HG02885 (cell line): Measurements from ENCODE around the gene GRAMD2B.

Source experiments
- ATAC-seq: cut with Tn5 transposase; IDR thresholded peaks from one replicate; pipeline ENCODE4 v1.9.1; 2021; ENCODE audit warnings: mild to moderate bottlenecking; ENCODE audit not compliant: unreplicated experiment, poor library complexity

Gene GRAMD2B

DNA sequence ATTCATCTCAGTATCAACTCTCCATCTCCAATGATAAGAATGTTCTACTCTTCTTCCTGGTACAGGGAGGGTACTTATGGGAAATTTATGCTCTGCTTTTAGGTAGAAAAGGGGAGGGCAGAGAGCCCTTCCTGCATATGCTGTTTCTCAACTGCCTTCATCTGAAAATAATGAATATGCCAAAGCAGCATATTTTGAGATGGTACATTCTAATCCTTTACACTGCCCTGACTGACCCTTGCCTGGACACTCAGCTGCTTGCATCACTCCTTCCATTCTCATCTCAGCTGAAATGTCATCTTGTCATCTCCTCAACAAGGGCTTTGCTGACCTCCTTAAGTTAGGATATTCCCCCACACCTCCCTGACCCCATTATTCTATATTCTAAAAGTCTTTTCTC lies 103.3 kb downstream of the GRAMD2B start:
- ATAC-seq = no peak

DNA sequence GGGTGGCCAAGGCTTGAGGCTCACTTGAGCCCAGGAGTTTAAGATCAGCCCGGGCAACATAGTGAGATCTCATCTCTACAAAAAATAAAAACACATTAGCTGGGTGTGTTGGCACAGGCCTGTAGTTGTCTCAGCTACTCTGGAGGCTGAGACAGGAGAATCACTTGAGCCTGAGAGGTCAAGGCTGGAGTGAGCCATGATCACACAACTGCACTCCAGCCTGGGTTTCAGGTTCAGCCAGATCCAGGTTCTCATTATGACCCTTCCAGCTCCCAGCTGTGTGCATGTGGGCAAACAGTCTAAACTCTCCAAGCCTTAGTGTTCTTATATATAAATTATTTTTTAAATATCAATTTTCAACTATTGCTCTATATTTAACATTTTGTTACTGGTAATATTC lies 103.9 kb downstream of the GRAMD2B start:
- no peak for ATAC-seq

DNA sequence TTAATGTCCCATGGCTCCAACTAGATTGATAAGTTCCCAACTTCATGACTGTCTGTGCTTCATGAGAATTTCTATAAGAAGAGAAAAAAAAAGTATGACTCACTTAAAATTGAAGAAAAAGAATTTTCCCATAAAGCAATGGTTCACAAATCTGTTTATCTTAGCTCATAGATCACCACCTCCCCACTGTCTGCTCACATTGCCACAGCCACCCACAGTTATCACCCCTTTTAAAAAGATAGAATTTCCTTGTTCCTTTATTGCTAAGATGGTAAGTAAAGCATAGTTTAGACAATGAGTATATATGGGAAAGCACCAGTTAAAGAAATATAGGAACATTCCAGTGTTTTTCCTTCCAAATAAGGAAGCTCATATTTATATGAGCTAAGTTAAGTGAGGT lies 104.7 kb downstream of the GRAMD2B start:
- no peak for ATAC-seq

DNA sequence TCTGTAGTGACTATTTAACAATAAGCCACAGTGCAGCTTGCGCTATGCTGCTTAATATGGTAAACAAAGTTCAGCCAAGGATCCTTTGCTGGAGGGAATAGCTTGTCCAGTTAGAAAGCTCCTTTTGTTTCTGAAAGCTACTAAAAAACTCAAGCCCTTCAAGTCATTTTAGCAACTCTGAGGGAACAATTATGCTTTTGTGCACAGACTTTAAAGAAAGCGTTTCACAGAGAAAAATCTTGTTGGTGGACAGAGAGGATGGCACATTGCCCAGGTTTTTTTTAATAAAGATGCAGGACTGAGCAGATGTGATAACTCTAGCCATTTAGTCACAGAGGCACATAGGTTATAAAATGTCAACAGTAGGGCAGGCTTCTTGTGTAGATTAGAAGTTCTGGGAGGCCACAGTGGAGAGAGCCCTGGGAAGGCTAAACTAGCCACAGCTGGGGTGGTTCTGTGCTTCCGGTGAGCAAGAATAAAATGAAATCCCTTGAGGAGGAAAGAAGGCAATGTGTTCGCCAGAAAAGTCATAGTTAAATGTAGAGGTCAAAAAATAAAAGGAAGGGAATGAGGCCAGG lies 108.4 kb downstream of the GRAMD2B start:
- ATAC-seq = no peak

DNA sequence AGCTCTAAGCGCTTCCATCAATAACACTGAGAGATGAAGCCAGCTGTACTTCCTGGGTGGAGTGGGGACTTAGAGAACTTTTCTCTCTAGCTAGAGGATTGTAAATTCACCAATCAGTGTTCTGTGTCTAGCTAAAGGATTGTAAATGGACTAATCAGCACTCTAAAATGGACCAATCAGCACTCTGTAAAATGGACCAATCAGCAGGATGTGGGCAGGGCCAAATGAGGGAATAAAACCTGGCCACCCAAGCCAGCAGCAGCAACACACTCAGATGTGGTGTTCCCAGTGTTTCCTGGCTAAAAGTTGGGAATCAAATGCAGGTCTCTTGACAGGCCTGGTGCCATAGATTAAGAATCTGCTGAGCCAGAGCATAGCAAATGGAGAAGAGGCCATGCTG lies 111.3 kb downstream of the GRAMD2B start:
- ATAC-seq = no peak

DNA sequence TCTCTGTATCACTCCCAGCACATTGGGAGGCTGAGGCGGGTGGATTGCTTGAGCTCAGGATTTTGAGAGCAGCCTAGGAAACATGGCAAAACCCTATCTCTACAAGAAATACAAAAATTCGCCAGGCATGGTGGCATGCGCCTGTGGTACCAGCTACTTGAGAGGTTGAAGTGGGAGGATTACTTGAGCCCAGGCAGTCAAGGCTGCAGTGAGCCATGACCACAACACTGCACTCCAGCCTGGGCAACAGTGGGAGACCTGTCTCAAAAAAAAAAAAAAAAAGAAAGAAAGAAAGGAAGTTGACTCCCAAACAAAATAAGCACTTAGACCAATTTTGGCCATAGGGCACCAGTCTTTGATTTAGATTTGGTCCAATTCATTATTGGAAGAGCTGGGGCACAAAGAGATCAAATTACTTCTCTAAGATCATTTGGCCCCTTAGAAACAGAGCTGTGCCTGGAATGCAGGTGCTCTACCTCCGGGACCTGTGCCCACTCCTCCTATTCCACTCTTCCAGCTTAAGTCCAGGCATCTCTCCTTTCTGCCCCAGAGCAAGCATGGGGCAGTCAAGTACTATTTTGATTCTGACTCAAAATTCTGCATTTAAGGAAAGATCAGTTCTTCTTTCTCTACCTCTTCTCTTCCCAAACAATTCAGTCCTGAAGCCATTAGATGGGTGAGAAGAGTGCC lies 112.8 kb downstream of the GRAMD2B start:
- no peak for ATAC-seq

DNA sequence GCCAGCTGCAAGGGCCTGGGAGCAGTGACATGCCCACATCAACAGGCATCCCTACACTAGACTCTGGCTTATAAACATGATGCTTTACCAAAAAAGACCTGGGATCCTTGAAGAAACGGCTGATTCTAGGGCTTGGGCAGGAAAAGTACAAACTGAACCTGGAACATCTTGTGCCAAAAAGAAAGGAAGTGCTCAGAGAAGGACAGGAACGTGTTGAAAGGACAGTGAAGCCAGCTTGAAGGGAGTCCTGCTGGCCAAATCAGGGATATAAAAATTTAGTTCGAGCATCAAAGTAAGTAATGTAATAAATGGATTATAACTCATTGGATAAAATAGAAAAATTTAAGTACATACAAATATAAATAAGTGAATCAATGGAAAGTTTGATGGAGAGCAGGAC lies 113.7 kb downstream of the GRAMD2B start:
- ATAC-seq = no peak

DNA sequence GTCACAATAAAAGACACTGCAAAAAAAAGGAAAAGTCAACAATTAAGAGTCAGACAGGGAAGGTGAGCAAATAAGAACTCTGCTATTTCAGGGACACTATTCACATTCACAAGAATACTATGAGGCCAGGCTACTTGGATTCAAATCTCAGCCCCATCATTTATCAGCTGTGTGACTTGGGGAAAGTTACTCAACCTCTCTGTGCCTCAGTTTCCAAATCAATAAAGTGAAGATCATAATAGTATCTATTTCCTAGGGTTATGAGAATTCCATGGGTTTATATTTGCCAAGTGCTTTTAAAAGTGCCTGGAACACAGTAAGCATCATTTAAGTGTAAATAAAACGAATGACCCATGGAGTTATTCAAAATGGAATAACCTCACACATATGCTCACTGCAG lies 115.4 kb downstream of the GRAMD2B start:
- ATAC-seq = no peak

DNA sequence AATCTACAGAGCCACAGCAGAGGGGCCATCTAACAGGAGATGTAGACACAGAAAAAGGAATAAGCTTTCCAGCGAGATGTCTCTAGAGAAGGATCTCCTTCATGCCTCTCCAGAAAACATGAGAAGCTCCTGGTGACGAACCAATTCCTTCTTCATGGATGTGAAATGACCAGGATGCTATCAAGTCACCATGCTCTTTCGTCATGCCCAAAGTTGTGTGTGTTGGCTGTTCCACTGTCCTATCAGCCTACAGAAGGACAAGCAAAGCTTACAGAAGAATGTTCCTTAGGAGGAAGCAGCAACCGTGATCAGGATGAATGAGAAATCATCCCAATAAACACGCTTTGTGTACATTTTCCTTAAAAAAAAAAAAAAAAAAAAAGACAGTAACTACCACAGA lies 117.4 kb downstream of the GRAMD2B start:
- no peak for ATAC-seq

DNA sequence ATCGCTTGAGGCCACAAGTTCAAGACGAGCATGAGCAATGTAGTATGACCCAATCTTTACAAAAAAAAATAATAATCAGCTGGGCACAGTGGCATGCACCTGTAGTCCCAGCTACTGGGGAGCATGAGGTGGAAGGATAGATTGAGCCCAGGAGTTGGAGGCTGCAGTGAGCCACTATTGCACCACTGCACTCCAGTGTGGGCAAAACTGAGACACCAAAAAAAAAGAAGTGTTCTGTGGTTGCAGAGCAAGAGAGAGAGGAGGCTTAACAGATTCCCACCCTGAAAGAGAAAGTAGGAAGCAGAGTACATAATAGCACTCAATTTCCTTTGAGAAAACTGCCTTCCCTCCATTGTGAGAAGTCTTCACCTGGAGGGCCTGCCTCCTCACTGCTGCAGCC lies 119.2 kb downstream of the GRAMD2B start:
- ATAC-seq = no peak

DNA sequence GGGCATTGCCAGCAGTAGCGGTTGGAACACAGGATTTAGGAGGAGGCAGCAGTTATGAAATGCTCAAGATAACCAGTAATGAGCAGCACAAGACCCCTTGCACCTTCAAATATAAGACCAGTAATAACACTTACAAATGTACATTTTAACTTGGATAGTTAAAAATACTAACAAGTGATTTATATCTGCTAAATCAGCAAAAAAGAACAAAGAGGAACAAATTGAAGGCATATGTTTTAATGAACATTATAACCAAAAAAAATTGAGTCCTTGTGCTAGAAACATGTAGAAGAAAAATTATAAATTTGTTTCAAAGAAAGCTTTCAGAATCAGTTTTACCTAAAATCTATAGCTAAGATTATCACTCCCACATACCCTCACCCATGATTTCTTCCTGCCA lies 119.8 kb downstream of the GRAMD2B start:
- ATAC-seq = no peak

DNA sequence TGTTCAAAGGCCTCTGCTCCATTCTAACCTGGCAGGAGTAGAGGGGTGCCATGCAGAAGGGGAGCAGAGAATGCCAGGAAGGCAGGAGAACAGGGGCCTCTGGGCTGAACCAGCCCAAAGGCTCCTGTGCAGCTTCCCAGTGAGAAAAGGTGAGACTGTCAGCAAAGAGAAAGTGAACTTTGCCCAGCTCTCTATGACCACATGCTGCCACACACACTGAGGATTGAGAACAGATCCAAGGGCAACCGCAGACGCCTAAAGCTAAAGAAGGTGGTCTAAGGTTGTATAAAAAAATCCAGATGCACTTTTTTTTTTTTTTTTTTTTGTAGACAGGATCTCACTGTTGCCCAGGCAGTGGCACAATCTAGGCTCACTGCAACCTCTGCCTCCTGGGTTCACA lies 120.5 kb downstream of the GRAMD2B start:
- ATAC-seq = peak; percentile 4
